GM12878 (cell line): ENCODE data around the gene POGZ. TPM values are rescaled to one million over a fixed set of nuclear protein-coding genes. Genes with fewer than 3 reads are reported as not detected.

Source experiments
- ATAC-seq: fragments of 200-7000 bp; cut with Tn5 transposase; 3 replicates; pipeline ENCODE4 v1.9.1; 2020; ENCODE audit warnings: mild to moderate bottlenecking, moderate library complexity
- BruUV-seq: library from RNA; stranded (reverse); fragments of 400-500 nt; replicated peaks from 2 replicates; lab custom pipeline; 2021; lab: Mats Ljungman, UMichigan
- CTCF ChIA-PET: fragments of 300-600 bp; sonication (Branson Sonifier 250); formaldehyde crosslinking; extraction: SDS; loops from one replicate; lab custom pipeline; 2021; ENCODE audit warnings: inconsistent platforms; lab: Yijun Ruan, JAX
- POLR2A ChIA-PET: fragments of 350-600 bp; formaldehyde crosslinking; extraction: SDS; loops from one replicate; lab custom pipeline; 2021; ENCODE audit warnings: inconsistent platforms; lab: Charles Lee
- RAD21 ChIA-PET: fragments of 300-600 bp; sonication (Branson Sonifier 250); formaldehyde crosslinking; loops from one replicate; lab custom pipeline; 2023; ENCODE audit warnings: antibody characterized with exemption; ENCODE audit not compliant: unreplicated experiment; lab: Charles Lee
- SMC1A ChIA-PET: fragments of 300-600 bp; sonication (Branson Sonifier 250); formaldehyde crosslinking; loops from one replicate; lab custom pipeline; 2023; ENCODE audit not compliant: unreplicated experiment, uncharacterized antibody; lab: Charles Lee
- DNase-seq: peaks from one replicate; pipeline ENCODE4 v3.0.0-alpha.2; 2011; ENCODE audit warnings: low read depth, low spot score
- FAIRE-seq: peaks from 3 replicates; lab custom pipeline; 2011; peaks lifted over from hg19 to GRCh38; lab: Jason Lieb, UNC
- H2AFZ ChIP-seq: 2 replicates; pipeline ENCODE4 v1.6.0; 2011; ENCODE audit warnings: low read depth, low read length, control low read depth; ENCODE audit not compliant: control insufficient read depth
- H3K27ac ChIP-seq: 2 replicates; pipeline ENCODE4 v1.5.1; 2011; ENCODE audit warnings: control low read depth; ENCODE audit not compliant: control insufficient read depth, insufficient read depth
- H3K27me3 ChIP-seq, 2 experiments: replicated peaks in 1 of 2; 2 replicates each; pipeline versions ENCODE4 v1.6.0 to v1.6.1; 2011; ENCODE audit warnings: low read length in 1 of 2; ENCODE audit not compliant: control insufficient read depth in 2 of 2, insufficient read depth in 2 of 2
- H3K36me3 ChIP-seq, 2 experiments: 2 replicates each; pipeline ENCODE4 v1.5.1; 2011; ENCODE audit warnings: low read length in 1 of 2; ENCODE audit not compliant: control insufficient read depth in 2 of 2, insufficient read depth in 2 of 2
- H3K4me1 ChIP-seq: 2 replicates; pipeline ENCODE4 v1.6.1; 2011; ENCODE audit warnings: mild to moderate bottlenecking, low read length, moderate library complexity, mixed read lengths; ENCODE audit not compliant: control insufficient read depth, insufficient read depth
- H3K4me2 ChIP-seq: 2 replicates; pipeline ENCODE4 v1.6.0; 2011; ENCODE audit warnings: control low read depth; ENCODE audit not compliant: control insufficient read depth, insufficient read depth
- H3K4me3 ChIP-seq: fragments of 200-600 bp; sonication (generic); 2 replicates; pipeline ENCODE4 v1.5.1; 2016
- H3K79me2 ChIP-seq: 2 replicates; pipeline ENCODE4 v1.6.0; 2011; ENCODE audit warnings: low read length; ENCODE audit not compliant: control insufficient read depth, insufficient read depth
- H3K9ac ChIP-seq: 2 replicates; pipeline ENCODE4 v1.8.0; 2011; ENCODE audit warnings: low read length, control low read depth, mixed read lengths; ENCODE audit not compliant: control insufficient read depth, insufficient read depth
- H3K9me3 ChIP-seq: replicated peaks from 3 replicates; pipeline ENCODE4 v1.5.1; 2011; ENCODE audit warnings: mild to moderate bottlenecking, low read length; ENCODE audit not compliant: control insufficient read depth, insufficient read depth
- H4K20me1 ChIP-seq: 2 replicates; pipeline ENCODE4 v1.6.0; 2011; ENCODE audit not compliant: control insufficient read depth, insufficient read depth
- BCL11A ChIP-seq: IDR thresholded peaks from 2 replicates; pipeline ENCODE4 v1.6.1; 2011; ENCODE audit warnings: low read depth, low read length
- BCL3 ChIP-seq: IDR thresholded peaks from 2 replicates; pipeline ENCODE4 v1.6.1; 2011; ENCODE audit warnings: borderline replicate concordance, low read depth, mild to moderate bottlenecking, moderate library complexity, low read length; ENCODE audit not compliant: insufficient read depth, poor library complexity, severe bottlenecking
- WGBS: methylation state at CpG from one replicate; pipeline ENCODE4 v1.1.6; 2016; ENCODE audit warnings: low lambda C conversion rate; ENCODE audit not compliant: insufficient replicate concordance, insufficient coverage; ENCODE audit errors: missing lambda C conversion rate; 5-methylcytosine and 5-hydroxymethylcytosine counted together
- in situ Hi-C: fragments of 300-500 bp; cut with MboI; formaldehyde crosslinking; loops from 9 replicates; pipeline ENCODE4 v1.14.3; 2018; ENCODE audit warnings: mixed read lengths
- intact Hi-C: fragments of 100-400 bp; cut with micrococcal nuclease; formaldehyde crosslinking; loops from one replicate; pipeline ENCODE4 v1.14.2; 2022; ENCODE audit not compliant: unreplicated experiment
- polyA plus RNA-seq, 11 experiments: library from polyadenylated mRNA; depleted of rRNA in 4 of 11; unstranded in 6 of 11; stranded (reverse) in 5 of 11; fragments of >200 nt; fragmentation: Nextera tagmentation in 4 of 11; fragmentation: Illumina TruSeq in 1 of 11; extraction: Ambion mirVana in 4 of 11; extraction: Trizol in 1 of 11; gene quantifications; 1 replicate in 1 of 11; 2 replicates in 10 of 11; pipeline versions ENCODE4 v1.2.1 to v1.2.3, GENCODE V29; 2011 to 2016; ENCODE audit warnings: inconsistent platforms in 2 of 11, missing spikeins in 2 of 11, low read depth in 1 of 11
- total RNA-seq, 4 experiments: library from RNA; depleted of rRNA in 3 of 4; stranded (reverse); fragments of >200 nt in 3 of 4; fragmentation: Illumina TruSeq in 1 of 4; extraction: Trizol in 1 of 4; gene quantifications; 2 replicates each; pipeline versions ENCODE4 v1.2.1 to v1.2.3, GENCODE V29; 2013 to 2021

The POGZ gene
- total and polyA plus RNA-seq, 10 of the 15 experiments (the other 5 are each of a cell fraction or from before 2014, with no cell fraction given) = 11.3 to 80.6 (median 35.8) TPM

- Histone ChIP-seq H2AFZ (no peak overlapping the region), H3K9ac (no peak overlapping the region)
These were observed 86.1 kb downstream of the POGZ start for GRCh38 chr1:151373196-151373595.

More at GRCh38 chr1:151373196-151373595, 86.1 kb downstream of the POGZ start:
- no peak for DNase-seq
- Histone ChIP-seq H3K9me3 (no peaks in the 10 kb centered on the region), H3K4me3 (no peak overlapping the region), H4K20me1 (no peaks in the 10 kb centered on the region), H3K36me3 (no peaks in the 10 kb centered on the region), H3K79me2 (no peaks in the 10 kb centered on the region), H3K27ac (no peak overlapping the region), H3K4me1 (no peaks in the 10 kb centered on the region), H3K27me3 (no peaks in the 10 kb centered on the region), H3K4me2 (no peak overlapping the region)
- in situ Hi-C loops = no loop called here
- 57% methylated on average over 14 of the region's 14 CpGs for WGBS
- BruUV-seq = no TSS peak
- SMC1A ChIA-PET = interaction anchor here (1.1 kb wide), 1 partner anchor 10 kb away, joined by 3 read pairs; no protein-coding TSS in a partner anchor
- intact Hi-C loops = no loop called here
- POLR2A ChIA-PET = no interaction called here
- TF ChIP-seq BCL3 (peak; percentile 34), BCL11A (no peak)
- RAD21 ChIA-PET = no interaction called here
- CTCF ChIA-PET = interaction anchor here (1.1 to 1.4 kb wide), 2 partner anchors 32 to 121 kb away, joined by 4 read pairs; no protein-coding TSS in a partner anchor
- no peak for FAIRE-seq
- ATAC-seq = no peak
